ENCODE data around the gene PIP5K1B.

GRCh38 chr9:68974901-68975300, 269.9 kb downstream of the PIP5K1B start:
- no peak for TF ChIP-seq POLR2AphosphoS5 (IDR thresholded peaks at IDR 0.05; ENCODE audit: low read depth, low read length)
- TF ChIP-seq SIN3A (IDR thresholded peaks at IDR 0.05; ENCODE audit: borderline replicate concordance, insufficient read depth, low read length) = no peak

Measured in PFSK-1 (cell line).